Right renal cortex interstitium (tissue), 3 donors: ENCODE measurements around the gene TANC1. TPM values are rescaled to one million over a fixed set of nuclear protein-coding genes. Genes with fewer than 3 reads are reported as not detected.

Experiments
- DNase-seq, 3 donors: peaks; one replicate each; pipeline ENCODE4 v3.0.0-alpha.2; 2013; ENCODE audit warnings: low read depth in 3 of 3, low spot score in 2 of 3
- polyA plus RNA-seq, 3 donors: library from polyadenylated mRNA; unstranded; fragments of 120-200 nt; gene quantifications; one replicate each; pipeline ENCODE4 v1.2.1, GENCODE V29; 2013; ENCODE audit not compliant: insufficient read length in 3 of 3

The TANC1 gene
- polyA plus RNA-seq, 3 donors, result 47.0 to 55.6 (median 52.8) TPM

DNA sequence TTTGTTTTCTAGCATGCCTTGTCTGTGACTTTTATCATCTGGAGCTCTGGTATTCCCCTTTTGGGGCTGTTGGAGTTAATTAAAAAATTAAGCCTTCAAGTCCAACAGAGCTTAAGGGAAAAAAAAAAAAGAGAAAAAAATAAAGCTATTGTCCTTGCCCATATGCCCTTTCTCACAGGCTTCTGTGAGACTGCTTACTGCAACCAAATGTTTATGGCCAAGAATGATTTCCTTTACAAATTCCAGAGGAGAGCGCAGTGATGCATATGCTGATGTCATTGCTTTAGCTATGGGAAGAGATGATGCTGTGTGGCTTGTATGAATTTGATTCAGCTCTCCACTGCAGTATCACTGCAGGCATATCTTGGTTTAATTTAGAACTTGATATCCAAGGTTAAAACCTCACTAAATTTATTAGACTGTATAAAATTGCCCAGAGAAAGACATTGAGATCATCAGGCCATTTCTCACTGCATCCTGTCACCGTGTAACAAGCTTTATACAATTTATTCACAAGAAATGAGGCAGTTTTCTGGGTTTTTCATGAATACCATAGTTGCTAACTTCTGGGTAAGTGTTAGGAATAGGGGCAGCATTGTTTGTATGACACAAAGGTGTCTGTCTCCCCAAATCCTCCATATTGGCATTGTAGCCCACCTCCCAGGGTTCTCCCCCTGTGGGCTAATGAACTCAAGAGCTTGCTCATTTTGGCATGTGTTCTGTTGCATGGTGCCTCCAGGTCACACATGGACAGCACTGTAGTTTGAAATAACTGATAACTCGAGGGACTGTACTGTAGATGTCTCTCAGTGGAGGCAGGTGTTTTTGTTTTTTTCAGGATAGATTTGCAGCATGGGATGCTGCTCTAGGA, 85.0 kb downstream of the TANC1 start:
- no peak for DNase-seq

DNA sequence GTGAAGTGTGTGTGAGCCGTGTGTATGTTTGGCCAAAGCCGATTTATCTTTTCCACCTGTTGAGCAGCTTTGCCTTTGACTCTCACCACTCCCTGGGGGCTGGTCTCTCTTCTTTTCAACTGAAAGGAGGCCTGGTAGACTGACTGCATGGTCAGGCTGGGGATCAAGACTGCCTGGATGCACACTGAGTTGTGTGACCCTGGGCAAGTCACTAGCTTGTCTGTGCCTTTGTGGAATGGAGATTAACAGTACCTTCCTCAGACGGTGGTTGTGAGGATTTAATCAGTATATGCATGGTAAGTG, 85.5 kb downstream of the TANC1 start:
- DNase-seq, result no peak

DNA sequence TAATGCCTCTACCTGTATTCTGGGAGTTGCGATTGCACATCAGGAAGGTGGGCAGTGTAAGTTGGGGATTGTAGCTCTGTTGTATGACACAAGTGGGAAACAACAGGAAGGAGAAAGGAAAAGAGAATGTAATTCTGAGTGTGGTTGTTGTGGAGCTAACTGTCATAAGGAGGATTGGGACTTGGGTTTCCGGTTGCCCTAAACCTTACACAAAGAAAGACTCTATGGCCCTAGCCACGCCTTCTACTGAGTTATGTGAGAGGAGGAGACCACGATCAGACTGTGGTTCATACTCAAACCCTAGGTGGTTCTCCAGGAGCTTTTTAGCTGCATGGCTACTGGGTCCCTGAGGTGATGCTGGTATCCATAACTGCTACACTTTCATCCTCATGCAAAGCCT, 86.5 kb downstream of the TANC1 start:
- no peak for DNase-seq

DNA sequence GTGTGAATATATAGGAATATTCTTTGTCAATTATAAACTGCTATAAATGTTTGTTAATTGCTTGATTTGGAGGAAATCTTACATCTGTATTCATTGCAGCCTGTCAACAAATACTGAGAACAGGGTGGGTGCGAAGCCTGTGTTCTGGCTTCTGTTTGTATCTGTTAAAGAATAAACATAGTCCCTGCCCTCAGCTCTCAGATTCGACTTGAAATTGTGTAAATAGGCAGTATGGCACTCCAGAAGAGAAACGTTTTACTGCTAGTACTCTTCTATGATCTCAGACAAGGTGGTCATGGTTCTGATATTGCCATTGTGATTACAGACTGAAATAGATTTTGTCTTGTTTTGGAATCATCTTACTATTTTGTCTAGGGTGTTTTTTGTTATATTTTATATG, 92.1 kb downstream of the TANC1 start:
- no peak for DNase-seq

DNA sequence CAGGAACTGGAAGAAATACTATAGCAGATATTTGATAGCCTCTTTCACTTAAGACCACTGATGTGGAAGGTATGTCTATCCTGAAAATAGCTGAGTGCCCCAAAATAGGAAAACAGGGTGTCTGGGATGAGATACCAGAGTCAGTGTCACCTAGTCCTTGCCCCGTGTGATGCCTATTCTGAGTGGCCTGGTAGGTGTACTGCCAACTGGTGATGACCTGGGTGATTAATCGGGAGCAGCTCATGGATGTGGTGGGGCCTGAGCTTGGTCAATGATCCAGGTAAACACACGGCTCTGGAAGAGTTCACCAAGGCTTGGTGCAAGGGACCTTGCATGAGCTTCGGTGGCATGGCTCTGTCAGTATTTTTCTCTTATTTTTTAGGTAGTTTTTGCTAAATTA, 95.2 kb downstream of the TANC1 start:
- no peak for DNase-seq

DNA sequence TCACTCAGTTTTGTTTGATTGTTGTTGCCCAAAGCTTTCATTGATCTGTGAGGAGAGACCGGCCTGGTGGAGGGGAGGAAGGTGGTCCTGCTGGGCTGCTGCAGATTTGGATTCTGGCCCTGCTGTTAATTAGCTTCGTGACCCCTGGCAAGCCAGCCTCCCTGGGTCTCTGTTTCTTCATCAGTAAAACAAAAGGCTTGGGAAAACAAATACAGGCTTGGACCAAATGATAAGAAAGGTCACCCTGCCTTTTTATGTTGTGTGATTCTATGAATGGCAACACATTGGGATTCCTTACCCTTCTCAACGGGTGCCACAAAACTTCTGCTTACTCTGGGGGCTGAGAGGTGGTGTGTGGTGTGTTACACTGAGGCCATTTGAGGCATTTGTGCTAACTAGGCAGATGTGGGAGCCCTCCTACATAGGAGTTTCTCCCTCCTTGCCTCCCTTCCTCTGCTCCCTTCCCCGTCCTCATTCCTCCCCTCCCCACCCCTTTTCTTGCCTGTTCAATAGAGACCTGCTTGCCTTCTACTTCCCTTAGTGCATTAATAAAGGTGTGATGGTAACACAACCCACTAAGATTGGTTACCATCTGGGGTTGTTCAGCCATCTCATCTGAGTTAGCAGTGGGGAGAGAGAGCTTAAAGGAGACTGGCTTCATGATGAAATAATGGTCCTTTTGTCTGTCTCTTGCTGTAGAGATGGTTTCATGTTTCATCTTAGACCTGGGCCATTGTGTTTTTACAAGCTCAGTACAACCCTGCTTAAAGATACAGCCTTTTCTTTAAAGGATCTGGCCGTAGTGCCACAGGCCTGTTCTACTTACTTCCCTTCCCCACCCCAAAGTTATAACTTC, 96.2 kb downstream of the TANC1 start:
- DNase-seq, result no peak

DNA sequence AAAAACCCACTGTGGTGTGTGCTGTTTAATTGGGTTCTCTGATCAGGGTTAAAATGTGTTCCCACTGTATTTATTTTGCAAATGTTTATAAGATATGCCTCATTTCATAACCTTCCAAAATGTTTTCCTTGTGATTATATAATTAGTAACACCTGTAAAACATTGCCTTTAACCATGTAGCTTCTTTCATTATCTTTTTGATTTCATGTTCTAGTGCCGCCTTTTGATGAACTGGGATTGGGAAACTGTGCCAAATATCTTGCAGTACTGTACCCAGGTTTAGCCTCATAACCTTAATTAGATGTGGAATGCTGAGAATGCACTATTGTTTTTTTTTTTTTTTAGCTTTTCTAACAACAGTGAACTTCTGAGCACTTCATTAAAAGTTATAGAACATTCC, 96.9 kb downstream of the TANC1 start:
- no peak for DNase-seq

DNA sequence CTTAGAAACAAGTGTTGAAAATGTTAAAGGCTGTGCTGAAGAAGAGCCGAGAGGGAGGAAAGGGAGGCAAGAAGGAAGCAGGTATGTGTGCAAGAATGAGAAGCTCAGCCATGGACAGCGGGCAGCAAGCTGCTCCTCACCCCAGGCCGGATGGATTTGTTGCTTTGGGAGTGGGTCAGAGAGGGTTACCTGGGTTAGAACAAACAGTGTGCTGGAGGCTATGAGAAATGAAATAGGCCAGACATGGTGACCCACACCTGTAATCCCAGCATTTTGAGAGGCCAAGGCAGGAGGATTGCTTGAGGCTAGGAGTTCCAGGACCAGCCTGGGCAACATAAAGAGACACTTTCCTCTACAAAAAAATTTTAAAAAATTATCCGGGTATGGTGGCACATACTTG, 97.5 kb downstream of the TANC1 start:
- no peak for DNase-seq

DNA sequence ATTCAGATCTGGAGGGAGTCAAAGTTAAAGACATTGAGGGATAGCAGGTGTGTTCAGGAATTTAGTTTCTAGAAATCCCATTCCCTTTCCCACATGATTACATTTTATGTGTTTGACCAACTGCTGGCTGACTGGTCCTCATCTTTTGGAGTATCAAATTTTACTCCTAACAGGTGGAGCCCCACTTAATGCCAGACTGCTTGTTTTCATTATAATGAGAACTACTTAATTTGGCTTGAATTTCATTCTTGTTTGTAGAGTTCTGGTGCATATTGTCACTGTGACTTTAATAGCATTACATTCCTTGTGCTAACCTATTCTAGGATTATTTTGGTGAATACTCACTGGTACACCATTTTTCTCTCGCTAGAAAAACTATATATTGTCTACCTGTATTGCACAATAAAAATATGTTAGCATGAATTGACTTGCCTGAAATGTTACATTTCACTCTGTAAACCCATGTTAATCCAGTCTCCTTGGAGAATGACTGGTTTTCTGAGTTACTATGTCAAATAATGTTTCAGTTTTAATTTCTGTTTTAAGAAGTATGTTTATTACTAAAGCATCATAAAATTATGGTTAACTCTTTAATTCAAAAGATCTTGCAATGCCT, 98.2 kb downstream of the TANC1 start:
- DNase-seq, result no peak

DNA sequence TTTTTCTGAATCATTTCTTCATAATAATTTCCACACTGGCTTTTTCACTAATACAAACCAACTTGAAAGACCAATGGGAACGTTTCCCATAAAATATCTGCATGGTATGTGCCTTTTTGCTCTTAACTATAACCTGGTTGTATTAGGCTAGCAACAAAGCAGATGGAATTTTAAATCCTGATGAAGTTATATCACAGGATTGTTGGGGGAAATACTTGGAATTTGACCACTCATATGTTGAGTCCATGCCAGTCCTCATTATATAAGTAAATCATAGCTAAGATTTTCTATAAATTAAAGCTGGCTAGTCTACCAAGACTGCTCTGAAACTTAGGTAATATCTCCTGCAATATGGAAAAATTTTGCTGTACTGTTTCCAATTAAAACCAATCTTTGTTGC, 99.5 kb downstream of the TANC1 start:
- DNase-seq, result no peak

DNA sequence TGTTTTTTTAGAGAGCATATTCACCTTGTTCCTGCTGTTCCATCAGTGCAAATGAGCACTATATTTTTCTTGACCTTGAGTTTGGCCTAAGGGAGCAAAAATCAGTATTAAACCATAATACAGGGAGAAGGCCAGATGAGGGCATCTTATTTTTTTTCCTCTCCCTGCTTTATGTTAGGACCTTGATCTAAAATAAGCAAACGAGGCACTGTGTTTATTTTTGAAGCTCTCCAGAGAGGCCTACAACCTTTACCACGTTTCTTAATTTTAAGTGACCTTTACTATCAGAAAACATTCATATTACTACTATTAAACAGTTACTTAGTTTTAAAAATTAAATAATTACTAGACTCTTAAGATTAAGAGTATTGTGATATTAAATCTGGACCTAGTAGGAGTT, 100.8 kb downstream of the TANC1 start:
- DNase-seq, result no peak

DNA sequence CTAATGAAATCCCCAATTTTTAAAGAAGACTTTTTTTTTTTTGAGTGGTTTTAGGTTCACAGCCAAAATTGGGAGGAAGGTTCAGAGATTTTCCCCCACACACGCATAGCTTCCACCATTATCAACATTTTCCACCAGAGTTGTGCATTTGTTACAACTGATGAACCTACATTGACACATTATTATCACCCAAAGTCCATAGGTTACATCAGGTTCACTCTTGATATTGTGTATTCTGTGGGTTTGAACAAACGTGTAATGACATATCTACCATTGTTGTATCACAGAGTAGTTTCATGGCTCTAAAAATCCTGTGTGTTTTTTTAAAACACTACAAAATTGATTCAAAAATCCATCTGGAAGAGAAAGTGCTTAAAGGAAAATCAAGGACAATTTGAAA, 101.8 kb downstream of the TANC1 start:
- no peak for DNase-seq

DNA sequence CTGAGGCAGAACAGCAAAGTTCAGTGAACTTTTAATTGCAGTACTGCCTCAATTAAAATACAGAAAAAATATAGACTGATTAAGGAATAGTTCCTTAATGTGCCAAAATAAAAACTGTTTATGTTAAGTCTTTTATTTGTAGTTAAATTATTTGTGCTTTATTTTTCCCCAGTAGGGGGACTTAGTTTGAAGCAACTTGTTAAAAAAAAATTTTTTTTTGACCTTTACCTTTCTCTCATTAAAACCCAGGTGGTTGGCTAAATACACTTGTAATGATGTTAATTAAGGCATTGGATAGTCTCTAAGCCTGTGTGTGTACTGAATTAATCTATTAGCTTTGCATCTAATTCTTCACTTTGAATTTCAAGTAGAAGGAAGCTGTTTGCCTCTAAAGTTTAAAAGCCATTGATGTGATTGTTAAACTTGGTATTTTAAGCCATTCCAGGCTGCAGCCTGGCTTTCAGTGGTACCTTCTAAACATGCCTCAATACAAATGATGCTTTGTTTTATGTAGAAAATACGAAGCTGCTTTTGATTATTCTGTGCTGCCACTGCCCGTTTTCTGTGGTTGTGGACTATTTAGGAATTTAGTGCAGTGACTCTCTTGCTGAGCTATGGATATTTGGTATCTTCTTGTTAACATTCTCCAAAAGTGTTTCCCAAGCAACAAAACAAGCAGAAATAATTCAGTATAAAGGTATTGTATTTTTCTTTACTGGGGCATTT, 102.9 kb downstream of the TANC1 start:
- no peak for DNase-seq

DNA sequence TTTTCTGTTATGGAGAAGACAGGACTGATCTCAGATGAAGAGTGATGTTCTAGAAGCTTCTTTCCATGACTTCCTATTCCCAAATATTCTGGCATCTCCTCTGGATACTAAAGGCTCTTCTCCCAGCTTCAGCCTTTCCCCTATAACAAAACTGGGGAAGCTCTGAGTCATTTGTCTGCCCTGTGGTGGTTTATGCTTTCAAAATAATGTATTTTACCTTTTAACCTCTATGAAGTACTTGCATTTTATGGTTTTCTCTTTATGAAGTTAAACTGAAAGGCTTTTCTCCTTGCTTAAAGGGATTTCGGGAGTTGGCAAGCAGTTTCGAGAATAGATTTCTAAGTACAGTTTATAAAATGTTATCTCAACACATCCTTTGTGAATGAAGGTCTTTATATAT, 104.4 kb downstream of the TANC1 start:
- DNase-seq, result no peak

DNA sequence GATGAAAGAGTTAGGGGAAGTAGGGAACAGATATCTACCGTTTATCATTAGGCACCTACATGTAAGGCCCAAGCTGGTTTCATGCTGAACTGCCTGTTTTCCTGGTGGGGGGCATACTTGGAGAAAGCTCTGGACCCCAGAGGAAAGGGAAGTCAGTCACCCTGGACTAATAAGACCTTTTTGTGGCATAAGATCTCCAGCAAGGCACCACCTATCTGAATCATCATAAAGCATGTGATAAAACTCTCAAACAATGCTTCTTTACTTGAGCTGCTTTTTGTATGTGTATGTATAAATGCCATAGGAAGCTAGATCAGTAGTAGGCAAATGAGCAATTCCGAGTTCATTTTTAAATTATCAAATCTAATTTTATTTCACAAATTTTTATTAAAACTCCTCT, 104.8 kb downstream of the TANC1 start:
- no peak for DNase-seq

DNA sequence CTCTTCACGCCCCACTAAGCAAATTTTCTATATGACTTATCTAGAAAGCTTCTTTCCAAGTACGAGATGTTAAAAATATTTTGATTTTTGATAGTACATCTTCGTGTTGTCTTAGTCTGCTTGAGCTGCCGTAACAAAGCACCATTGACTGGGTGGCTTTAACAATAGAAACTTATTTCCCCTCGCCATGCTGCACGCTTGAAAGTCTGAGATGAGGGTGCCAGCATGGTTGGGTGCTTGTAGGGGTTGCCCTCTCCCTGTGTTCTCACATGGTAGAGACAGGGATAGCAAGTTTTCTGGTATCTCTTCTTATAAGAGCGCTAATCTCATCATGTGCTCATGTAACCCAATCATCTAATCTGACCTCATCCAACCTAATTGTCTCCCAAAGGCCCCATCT, 106.2 kb downstream of the TANC1 start:
- no peak for DNase-seq

DNA sequence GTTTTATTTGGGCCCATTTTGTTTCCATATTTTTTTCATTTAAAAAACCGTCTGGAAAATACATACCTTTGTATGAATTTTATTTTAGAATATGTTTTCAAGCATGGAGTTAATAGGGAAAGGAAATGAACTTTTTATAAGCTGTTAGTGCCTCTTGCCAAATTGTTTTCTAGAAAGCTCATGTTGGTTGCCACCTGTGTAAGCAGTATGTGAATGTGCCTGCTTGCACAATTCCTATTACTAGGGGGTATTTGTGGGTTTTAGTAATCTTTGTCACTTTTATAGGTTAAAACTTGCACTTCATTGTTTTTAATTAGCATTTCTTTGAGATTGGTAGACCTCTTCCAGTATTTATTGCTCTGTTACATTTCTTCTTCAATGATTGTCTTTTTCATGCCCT, 107.3 kb downstream of the TANC1 start:
- no peak for DNase-seq

DNA sequence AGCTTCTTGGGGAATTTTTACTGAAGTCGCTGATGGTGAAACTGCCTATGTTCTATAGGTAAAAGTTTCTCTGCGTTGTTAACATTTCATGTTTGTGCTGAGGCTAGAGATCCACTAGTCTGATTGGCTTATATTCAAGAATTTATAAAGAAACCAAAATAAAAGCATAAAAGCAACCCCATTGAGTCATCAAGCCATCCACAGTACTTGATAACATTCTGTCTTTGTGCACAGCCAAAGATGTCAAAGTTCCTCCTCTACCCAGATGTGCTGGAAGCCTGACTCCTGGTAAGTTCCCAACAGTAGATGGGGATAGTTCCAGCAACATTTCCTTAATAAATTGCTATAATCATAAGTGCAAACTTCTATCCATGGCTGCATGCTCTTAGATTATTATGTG, 107.8 kb downstream of the TANC1 start:
- no peak for DNase-seq

DNA sequence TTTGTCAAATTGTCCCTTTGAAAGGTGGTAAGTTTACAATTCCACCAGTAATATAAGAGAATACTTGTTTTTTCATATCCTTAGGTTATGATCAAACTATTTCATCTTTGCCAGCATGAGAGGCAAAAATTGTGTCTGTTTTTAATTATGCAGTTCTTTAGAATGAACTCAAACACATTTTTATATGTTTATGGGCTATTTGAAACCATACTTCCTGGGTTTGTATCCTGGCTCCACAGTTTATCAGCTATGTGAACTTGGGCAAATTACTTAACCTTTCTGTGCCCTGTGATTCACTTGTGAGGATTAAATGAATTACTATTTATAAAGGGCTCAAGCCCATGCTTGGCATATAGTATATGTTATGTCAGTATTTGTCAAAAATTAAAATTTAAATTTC, 109.4 kb downstream of the TANC1 start:
- DNase-seq, result no peak

DNA sequence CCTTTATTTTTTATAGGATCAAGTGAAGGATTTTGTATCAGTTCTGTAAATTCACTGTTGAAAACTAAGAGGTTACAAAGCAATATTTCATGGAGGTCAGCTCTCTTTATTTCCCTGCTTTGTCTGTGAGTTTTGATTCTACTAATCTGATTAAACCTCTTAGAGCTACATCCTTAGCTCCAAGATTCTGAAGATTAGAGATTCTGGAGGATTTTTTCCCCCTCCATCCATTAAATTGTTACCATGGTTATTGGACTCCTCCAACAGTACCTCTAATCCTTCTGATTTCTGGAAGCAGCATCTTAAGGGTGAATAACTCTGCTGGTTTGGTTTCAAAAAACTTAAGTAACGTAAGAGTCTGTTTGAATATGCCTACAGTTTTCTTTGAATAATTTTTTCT, 110.0 kb downstream of the TANC1 start:
- DNase-seq, result no peak

DNA sequence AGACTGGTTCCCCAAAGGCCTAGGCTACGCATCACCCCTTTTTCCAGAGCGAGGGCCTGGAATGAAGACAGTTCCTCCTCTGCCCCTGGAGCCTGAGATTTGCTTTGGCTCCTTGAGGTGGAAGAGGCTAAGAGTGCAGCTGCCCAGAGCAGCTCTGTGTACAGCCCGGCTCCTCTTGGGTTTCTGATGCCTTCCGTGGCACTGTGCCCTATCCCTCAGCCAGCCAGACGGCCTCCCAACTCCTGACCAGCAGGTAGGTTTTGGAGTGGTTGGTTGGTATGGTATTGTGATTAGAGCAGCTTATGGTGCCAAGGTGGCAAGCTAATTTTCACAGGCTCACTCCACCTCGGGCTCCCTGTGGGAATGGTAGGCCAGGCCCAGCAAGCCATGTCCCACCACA, 112.2 kb downstream of the TANC1 start:
- DNase-seq, result no peak
